NCI-H2107 treated with DMSO at 0.1 percent for 48 hours (cell line): ENCODE measurements around the gene ATP11C.

ENCODE experiments used
- DNase-seq: peaks from one replicate; lab custom pipeline; 2025; ENCODE audit not compliant: unreplicated experiment; lab: John Stamatoyannopoulos, UW

ATP11C gene

GRCh38 chrX:139815771-139816170 is 117.1 kb downstream of the ATP11C start:
- no peak for DNase-seq

DNA sequence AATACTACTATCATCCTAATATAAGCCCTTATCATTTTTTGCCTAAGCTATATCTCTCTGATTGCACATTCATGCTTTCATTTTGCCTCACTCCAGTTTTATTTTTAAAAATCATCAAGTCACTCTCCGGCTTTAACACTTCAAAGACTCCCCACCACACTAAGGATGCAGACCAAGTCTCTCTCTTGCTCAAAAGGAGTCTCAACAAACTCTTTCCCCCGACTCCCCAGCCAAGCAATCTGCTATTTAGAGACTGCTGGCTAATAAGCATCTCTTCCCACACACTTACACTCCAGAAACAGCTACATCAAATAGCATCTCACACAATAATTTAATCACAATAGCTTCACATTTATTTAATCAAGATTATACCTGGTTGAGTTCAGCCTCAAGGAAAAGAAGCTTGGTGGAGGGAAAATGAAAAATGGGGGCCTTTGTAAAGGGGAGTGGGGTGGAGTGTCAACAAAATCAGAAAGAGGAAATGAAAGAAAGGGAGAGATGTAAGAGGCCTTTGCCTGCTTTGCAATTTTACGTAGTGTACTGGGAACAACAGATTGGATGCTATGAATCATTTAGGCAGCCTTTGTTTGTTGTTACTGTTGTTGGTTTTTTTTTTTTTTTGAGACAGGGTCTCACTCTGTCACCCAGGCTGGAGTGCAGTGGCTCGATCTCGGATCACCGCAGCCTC is 120.8 kb downstream of the ATP11C start:
- no peak for DNase-seq

DNA sequence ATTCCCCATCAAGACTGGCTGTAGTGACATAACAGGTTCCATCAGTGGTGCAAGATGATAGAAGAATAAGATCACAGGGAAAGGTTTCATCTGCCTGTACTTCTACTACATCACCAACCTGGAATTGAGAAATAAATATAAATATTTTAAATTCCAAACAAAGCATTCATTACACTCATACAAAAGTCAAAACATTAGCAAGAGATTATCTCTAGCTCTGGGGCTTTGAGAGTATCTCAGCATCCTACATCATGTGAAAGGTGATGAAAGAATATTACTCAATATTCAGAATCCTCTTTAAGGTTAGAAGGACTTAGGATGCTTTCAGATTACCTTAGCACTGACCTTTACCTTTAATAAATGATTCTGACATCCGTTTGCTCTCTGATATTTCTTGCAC is 128.4 kb downstream of the ATP11C start:
- DNase-seq, result no peak

DNA sequence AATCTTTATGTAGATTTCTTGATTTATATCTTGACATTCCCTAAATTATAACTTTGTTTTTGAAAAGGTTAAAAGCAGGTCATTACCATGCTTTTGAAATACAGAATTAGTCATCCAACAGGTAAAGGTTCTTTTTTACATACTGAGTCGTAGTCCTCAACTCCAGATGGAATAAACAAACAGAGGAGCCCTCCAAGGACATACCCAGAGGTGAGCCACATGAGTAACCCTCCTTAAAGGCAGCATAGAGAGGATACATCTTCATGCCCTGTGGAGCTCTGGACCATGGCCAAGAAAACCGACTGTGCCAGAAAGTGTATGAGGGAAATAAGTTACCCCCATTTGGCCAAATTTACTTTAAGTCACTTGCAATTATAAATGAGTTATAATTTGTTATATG is 129.6 kb downstream of the ATP11C start:
- DNase-seq, result no peak

GRCh38 chrX:139802048-139802447 is 130.8 kb downstream of the ATP11C start:
- no peak for DNase-seq

GRCh38 chrX:139801397-139801813 is 131.4 kb downstream of the ATP11C start:
- no peak for DNase-seq

GRCh38 chrX:139798701-139799100 is 134.2 kb downstream of the ATP11C start:
- DNase-seq, result no peak

DNA sequence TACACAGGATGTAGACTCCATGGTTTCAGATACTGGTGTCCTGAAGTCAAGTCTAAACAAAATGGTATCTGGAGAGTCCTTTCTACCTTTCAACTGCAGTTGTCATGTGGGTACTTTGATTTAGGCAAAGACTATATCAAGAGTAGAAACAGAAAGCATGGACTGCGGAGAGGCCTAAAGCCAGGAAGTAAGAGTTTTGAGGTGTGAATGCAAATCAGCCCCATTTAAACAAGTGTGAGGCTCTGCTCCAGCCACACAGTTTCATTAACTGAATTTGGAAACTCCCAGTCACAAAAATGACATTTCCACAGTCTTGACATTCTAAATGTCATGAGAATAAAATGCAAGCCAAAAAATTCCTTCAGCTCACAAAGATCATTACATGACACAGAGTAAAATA is 137.7 kb downstream of the ATP11C start:
- DNase-seq, result no peak

- no peak for DNase-seq
These were observed 145.3 kb downstream of the ATP11C start for GRCh38 chrX:139787601-139788000.

DNA sequence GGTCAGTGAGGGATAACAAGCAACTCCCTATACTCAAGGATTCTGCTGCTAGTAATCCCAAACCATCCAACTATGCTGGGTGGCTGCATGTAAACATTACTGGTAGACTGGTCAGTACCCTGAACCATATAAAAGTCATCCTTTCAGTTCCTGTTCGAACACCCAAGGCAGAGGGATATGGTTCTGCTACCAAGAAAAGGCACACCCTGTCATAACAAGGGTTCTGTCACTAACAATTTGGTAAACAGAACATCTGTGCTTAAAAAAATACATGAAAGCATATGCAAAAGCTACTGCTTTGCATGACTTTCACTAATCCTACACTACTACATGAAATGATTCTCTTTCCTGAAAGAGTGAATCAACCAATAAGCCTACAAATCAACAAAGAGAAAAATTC is 148.0 kb downstream of the ATP11C start:
- DNase-seq, result no peak

- no peak for DNase-seq
These were observed 148.9 kb downstream of the ATP11C start for GRCh38 chrX:139783959-139784358.

DNA sequence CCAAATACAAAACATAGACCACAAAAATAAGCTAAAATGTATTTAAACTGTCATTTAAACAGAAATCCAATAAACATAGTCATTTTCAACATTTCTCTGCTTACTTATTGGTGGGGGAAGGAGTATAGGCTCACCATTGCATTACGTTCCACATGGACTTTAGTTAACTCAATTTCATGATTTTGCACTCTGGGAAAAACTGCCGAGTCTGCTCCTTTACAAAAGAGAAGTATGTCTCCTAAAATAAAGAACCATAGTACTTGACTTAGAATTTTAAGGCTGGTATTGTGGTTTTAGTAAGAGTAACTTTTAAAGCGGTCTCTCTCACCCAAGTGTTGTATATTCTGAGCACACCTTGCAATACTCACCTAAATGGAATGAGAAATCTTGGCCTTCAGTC is 149.8 kb downstream of the ATP11C start:
- DNase-seq, result no peak

GRCh38 chrX:139776599-139776998 is 156.3 kb downstream of the ATP11C start:
- no peak for DNase-seq

DNA sequence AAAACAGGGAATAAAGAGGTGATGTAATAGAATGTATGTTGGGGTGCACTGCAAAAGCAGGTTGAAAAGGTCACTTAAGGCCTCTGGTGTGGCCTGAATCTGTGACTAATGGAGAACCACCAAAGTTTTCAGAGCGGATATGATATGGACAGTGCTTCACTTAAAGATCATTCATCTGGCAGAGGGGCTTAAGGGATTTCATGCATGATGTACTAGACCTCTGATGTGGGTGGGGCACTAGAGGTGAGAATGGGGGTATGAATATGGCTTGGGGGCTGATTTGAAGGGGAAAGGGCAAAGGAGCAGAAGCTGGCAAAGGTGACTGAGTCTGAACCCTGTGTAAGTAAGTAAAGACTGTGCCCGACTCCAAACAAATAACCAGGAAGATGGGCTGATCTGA is 162.5 kb downstream of the ATP11C start:
- no peak for DNase-seq

- no peak for DNase-seq
These were observed 166.3 kb downstream of the ATP11C start for GRCh38 chrX:139766545-139766983.

GRCh38 chrX:139762400-139763183 is 170.3 kb downstream of the ATP11C start:
- DNase-seq, result no peak

DNA sequence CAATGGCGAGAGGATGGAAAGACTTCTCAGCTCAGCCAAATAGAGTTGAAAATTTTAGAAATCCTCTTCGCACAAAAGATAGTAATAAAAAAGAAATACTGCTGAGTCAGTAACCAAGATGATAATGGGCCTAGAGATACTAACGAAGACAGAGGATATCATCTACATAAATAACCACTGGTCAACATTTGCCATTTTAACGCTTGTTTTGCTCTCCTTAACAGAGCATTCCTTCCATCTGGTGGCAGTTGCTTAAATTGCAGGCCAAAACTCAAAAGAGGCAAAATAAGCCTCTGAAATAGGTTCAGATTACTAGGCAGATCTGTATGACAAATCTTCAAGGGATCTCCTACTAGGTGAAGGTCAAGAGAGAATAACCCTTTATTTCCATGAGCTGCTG is 173.2 kb downstream of the ATP11C start:
- DNase-seq, result no peak

GRCh38 chrX:139758809-139759208 is 174.0 kb downstream of the ATP11C start:
- DNase-seq, result no peak

GRCh38 chrX:139758250-139758649 is 174.6 kb downstream of the ATP11C start:
- no peak for DNase-seq

- no peak for DNase-seq
These were observed 181.8 kb downstream of the ATP11C start for GRCh38 chrX:139751053-139751452.

GRCh38 chrX:139750390-139750789 is 182.5 kb downstream of the ATP11C start:
- no peak for DNase-seq

GRCh38 chrX:139739138-139739537 is 193.7 kb downstream of the ATP11C start:
- DNase-seq, result no peak

DNA sequence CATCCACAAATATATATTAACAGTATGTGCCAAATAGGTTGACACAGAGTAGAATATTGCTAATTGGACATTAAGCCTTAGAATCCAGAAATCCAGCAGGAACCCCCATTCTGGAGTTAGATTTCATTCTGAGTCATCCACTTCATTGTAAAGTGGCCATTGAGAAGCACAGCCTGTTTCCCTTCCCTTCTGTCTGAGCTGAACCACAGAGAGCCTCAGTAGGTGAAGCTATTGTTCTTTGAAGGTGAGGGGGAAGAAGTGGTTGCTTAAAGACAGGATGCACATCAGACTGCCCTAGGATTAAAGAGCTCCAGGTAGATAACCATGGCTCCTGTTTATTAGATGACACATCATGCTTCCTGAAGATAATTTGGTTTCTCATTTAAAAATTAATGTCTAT is 194.3 kb downstream of the ATP11C start:
- peak; percentile 91 for DNase-seq
